Prostate gland (tissue), 2 donors: Measurements from ENCODE around the gene FGFBP2. TPM values are rescaled to one million over a fixed set of nuclear protein-coding genes. Genes with fewer than 3 reads are reported as not detected.

Source experiments
- DNase-seq: peaks from one replicate; pipeline ENCODE4 v3.0.0-alpha.2; 2019; ENCODE audit warnings: low spot score
- H3K27ac ChIP-seq, 2 donors: fragments of 200-600 bp; sonication (generic); 2 replicates each; pipeline ENCODE4 v1.5.1; 2017 to 2019
- H3K27me3 ChIP-seq: fragments of 200-600 bp; sonication (generic); replicated peaks from 2 replicates; pipeline ENCODE4 v1.5.1; 2019; ENCODE audit not compliant: insufficient read depth
- H3K36me3 ChIP-seq, 2 donors: fragments of 200-600 bp; sonication (generic); 1 replicate in 1 of 2; 2 replicates in 1 of 2; pipeline versions ENCODE4 v1.5.1 to v1.8.1; 2017 to 2019
- H3K4me1 ChIP-seq: fragments of 200-600 bp; sonication (generic); replicated peaks from 2 replicates; pipeline ENCODE4 v1.5.1; 2019
- H3K4me3 ChIP-seq, 2 donors: fragments of 200-600 bp; sonication (generic); 2 replicates each; pipeline ENCODE4 v1.5.1; 2017 to 2019
- H3K9me3 ChIP-seq: fragments of 200-600 bp; sonication (generic); 2 replicates; pipeline ENCODE4 v1.5.1; 2017
- POLR2A ChIP-seq: fragments of 450-650 bp; IDR thresholded peaks from one replicate; pipeline ENCODE4 v1.6.1; 2016; ENCODE audit warnings: antibody characterized with exemption, mild to moderate bottlenecking
- POLR2AphosphoS5 ChIP-seq: sonication (generic); formaldehyde crosslinking; IDR thresholded peaks from one replicate; pipeline ENCODE4 v1.6.1; 2017; ENCODE audit warnings: antibody characterized with exemption
- WGBS: methylation state at CpG from one replicate; pipeline ENCODE4 v1.1.5; 2018; 5-methylcytosine and 5-hydroxymethylcytosine counted together
- intact Hi-C: fragments of 100-400 bp; cut with DNase I; formaldehyde crosslinking; loops from one replicate; pipeline ENCODE4 v1.14.2; 2022
- total RNA-seq, 2 donors: library from RNA; depleted of rRNA; stranded (reverse); fragments of >200 nt; gene quantifications; one replicate each; pipeline ENCODE4 v1.1.0, GENCODE V29; 2016
- TF ChIP-seq, protein P1 (sequence below), 4 experiments: fragments of 200-600 bp in 2 of 4; fragments of 450-650 bp in 2 of 4; sonication (generic) in 2 of 4; IDR thresholded peaks; 1 replicate in 3 of 4; 2 replicates in 1 of 4; pipeline ENCODE4 v1.5.1; 2016 to 2019; ENCODE audit warnings: antibody characterized with exemption in 4 of 4, mild to moderate bottlenecking in 2 of 4, moderate library complexity in 2 of 4

FGFBP2 gene
- 10 to 100 TPM in 1 of 2 donors, not detected in 1; 78.8 TPM for total RNA-seq

- DNase-seq: peak; percentile 14
- WGBS: 35% methylated on average over 9 of the region's 9 CpGs
- H3K9me3 ChIP-seq: no peaks in the 10 kb centered on the region
- H3K4me1 ChIP-seq: no peaks in the 10 kb centered on the region
- intact Hi-C loops: no loop called here
- H3K27me3 ChIP-seq: no peaks in the 10 kb centered on the region
- no peak within 1 kb of the TSS for H3K4me3 ChIP-seq
- TF ChIP-seq, protein P1, sequence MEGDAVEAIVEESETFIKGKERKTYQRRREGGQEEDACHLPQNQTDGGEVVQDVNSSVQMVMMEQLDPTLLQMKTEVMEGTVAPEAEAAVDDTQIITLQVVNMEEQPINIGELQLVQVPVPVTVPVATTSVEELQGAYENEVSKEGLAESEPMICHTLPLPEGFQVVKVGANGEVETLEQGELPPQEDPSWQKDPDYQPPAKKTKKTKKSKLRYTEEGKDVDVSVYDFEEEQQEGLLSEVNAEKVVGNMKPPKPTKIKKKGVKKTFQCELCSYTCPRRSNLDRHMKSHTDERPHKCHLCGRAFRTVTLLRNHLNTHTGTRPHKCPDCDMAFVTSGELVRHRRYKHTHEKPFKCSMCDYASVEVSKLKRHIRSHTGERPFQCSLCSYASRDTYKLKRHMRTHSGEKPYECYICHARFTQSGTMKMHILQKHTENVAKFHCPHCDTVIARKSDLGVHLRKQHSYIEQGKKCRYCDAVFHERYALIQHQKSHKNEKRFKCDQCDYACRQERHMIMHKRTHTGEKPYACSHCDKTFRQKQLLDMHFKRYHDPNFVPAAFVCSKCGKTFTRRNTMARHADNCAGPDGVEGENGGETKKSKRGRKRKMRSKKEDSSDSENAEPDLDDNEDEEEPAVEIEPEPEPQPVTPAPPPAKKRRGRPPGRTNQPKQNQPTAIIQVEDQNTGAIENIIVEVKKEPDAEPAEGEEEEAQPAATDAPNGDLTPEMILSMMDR (IDR thresholded peaks at IDR 0.05): peak in 2 of 4 experiments; percentile 9 to 21
- no peak for TF ChIP-seq POLR2A
- no peak within 1 kb of the TSS for H3K27ac ChIP-seq
- H3K36me3 ChIP-seq: no peaks in the 10 kb centered on the region
Observed at GRCh38 chr4:15963001-15963451, at the start of gene FGFBP2. FGFBP2 (minus strand) TSS chr4:15963175; CDS start chr4:15963129, 46 bp downstream.

DNA sequence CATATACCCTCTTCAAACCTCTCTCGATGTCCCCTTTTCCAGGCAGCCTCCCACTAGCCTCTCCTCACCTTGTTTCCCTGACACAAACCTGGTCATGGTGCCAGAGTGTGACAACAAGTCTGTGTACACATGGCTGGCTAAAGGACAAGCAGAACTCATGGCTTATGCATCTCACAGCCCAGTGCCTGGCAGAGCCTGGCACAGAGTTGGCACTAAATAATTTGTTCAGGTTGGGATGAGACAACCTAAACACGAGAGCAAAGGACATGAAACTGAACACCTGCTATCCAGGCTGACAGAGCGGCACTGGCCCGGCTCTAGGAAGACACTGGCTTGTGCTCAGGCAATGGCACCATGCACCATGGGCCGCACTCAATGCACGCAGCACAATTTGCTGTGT lies 48.2 kb upstream of the FGFBP2 start:
- intact Hi-C loops: no loop called here
- no peaks in the 10 kb centered on the region for H3K36me3 ChIP-seq
- no peak for DNase-seq
- H3K9me3 ChIP-seq: no peaks in the 10 kb centered on the region
- no peak overlapping the region for H3K27ac ChIP-seq
- TF ChIP-seq POLR2AphosphoS5: no peak
- TF ChIP-seq, protein P1 (IDR thresholded peaks at IDR 0.05): no peak
- TF ChIP-seq POLR2A: no peak
- 86% methylated on average over 6 of the region's 6 CpGs for WGBS
- H3K4me1 ChIP-seq: no peaks in the 10 kb centered on the region
- peaks cover 2% of the 10 kb centered on the region for H3K27me3 ChIP-seq
- H3K4me3 ChIP-seq: no peak overlapping the region

DNA sequence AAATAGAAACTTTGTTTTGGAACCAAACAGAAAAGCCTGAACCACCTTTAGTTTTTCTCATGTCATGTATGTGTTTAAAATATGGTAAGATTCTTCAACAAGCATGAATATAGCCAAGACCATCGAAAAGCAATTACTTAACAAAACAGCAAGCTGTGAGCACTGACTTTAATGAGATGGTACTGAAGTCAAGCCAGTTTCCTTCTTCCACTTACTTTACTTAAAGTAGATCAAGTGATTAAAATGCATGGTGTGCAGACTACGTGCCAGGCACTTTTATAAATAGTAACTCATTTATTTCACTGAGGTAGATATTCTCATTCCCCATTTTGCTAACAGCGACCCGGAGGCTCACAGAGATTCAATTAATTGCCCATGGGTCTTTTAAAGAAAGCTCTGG lies 46.2 kb upstream of the FGFBP2 start:
- Histone ChIP-seq H3K27ac (no peak overlapping the region), H3K36me3 (no peaks in the 10 kb centered on the region), H3K4me3 (no peak overlapping the region), H3K4me1 (no peaks in the 10 kb centered on the region), H3K27me3 (peaks cover 2% of the 10 kb centered on the region), H3K9me3 (no peaks in the 10 kb centered on the region)
- TF ChIP-seq, protein P1 (IDR thresholded peaks at IDR 0.05): no peak
- TF ChIP-seq POLR2A: no peak
- no peak for TF ChIP-seq POLR2AphosphoS5
- DNase-seq: no peak
- intact Hi-C loops: loop anchor here (10.0 kb wide), 1 partner anchor 274 kb away; no protein-coding TSS in a partner anchor
- 76% methylated on average over 4 of the region's 4 CpGs for WGBS

- Histone ChIP-seq H3K27ac (no peak overlapping the region), H3K4me1 (no peaks in the 10 kb centered on the region), H3K27me3 (no peaks in the 10 kb centered on the region), H3K9me3 (no peaks in the 10 kb centered on the region), H3K36me3 (no peaks in the 10 kb centered on the region), H3K4me3 (no peak overlapping the region)
- intact Hi-C loops: loop anchor here (10.0 kb wide), 1 partner anchor 273 kb away; no protein-coding TSS in a partner anchor
- 81% methylated on average over 5 of the region's 5 CpGs for WGBS
- TF ChIP-seq POLR2AphosphoS5: no peak
- no peak for TF ChIP-seq POLR2A
- TF ChIP-seq, protein P1 (IDR thresholded peaks at IDR 0.05): no peak
- no peak for DNase-seq
Observed at GRCh38 chr4:16007471-16008095, 44.6 kb upstream of the FGFBP2 start.
